ENCODE results near the gene MBTD1.
"Not testable (repeated sequence)": the region's sequence is repeated elsewhere in the genome, so short reads cannot be mapped to it uniquely, and the experiment has no call there.

MBTD1 gene

GRCh38 chr17:51255673-51256072, 4.2 kb downstream of the MBTD1 start:
- DNase-seq (ENCODE audit: low read depth, low spot score), result no peak

GRCh38 chr17:51251010-51251409, 8.8 kb downstream of the MBTD1 start:
- DNase-seq (ENCODE audit: low read depth, low spot score), result no peak

- DNase-seq (ENCODE audit: low read depth, low spot score), result no peak
These were observed 9.5 kb downstream of the MBTD1 start for GRCh38 chr17:51250314-51250840.

GRCh38 chr17:51245535-51245934, 14.3 kb downstream of the MBTD1 start:
- peak; percentile 20 for DNase-seq (ENCODE audit: low read depth, low spot score)

- no peak for DNase-seq (ENCODE audit: low read depth, low spot score)
These were observed 15.8 kb downstream of the MBTD1 start for GRCh38 chr17:51244041-51244440.

GRCh38 chr17:51240275-51240674, 19.6 kb downstream of the MBTD1 start:
- no peak for DNase-seq (ENCODE audit: low read depth, low spot score)

GRCh38 chr17:51238255-51238887, 21.5 kb downstream of the MBTD1 start:
- DNase-seq (ENCODE audit: low read depth, low spot score), result no peak

- DNase-seq (ENCODE audit: low read depth, low spot score), result no peak
These were observed 25.7 kb downstream of the MBTD1 start for GRCh38 chr17:51234162-51234561.

- DNase-seq (ENCODE audit: low read depth, low spot score), result no peak
These were observed 27.9 kb downstream of the MBTD1 start for GRCh38 chr17:51231999-51232398.

- DNase-seq (ENCODE audit: low read depth, low spot score), result no peak
These were observed 29.5 kb downstream of the MBTD1 start for GRCh38 chr17:51230306-51230705.

GRCh38 chr17:51229889-51230288, 30.0 kb downstream of the MBTD1 start:
- DNase-seq (ENCODE audit: low read depth, low spot score), result no peak

- peak; percentile 28 for DNase-seq (ENCODE audit: low read depth, low spot score)
These were observed 31.7 kb downstream of the MBTD1 start for GRCh38 chr17:51228161-51228560.

- not testable (repeated sequence) for DNase-seq (ENCODE audit: low read depth, low spot score)
These were observed 34.3 kb downstream of the MBTD1 start for GRCh38 chr17:51225523-51225922.

- DNase-seq (ENCODE audit: low read depth, low spot score), result no peak
These were observed 35.2 kb downstream of the MBTD1 start for GRCh38 chr17:51224402-51225262.

- DNase-seq (ENCODE audit: low read depth, low spot score), result no peak
These were observed 38.5 kb downstream of the MBTD1 start for GRCh38 chr17:51221322-51221721.

- DNase-seq (ENCODE audit: low read depth, low spot score), result no peak
These were observed 41.9 kb downstream of the MBTD1 start for GRCh38 chr17:51217946-51218345.

- DNase-seq (ENCODE audit: low read depth, low spot score), result no peak
These were observed 44.9 kb downstream of the MBTD1 start for GRCh38 chr17:51214920-51215319.

GRCh38 chr17:51203838-51204237, 56.0 kb downstream of the MBTD1 start:
- no peak for DNase-seq (ENCODE audit: low read depth, low spot score)

GRCh38 chr17:51200846-51201245, 59.0 kb downstream of the MBTD1 start:
- no peak for DNase-seq (ENCODE audit: low read depth, low spot score)

GRCh38 chr17:51200295-51200694, 59.6 kb downstream of the MBTD1 start:
- no peak for DNase-seq (ENCODE audit: low read depth, low spot score)

- no peak for DNase-seq (ENCODE audit: low read depth, low spot score)
These were observed 62.1 kb downstream of the MBTD1 start for GRCh38 chr17:51197754-51198153.

- no peak for DNase-seq (ENCODE audit: low read depth, low spot score)
These were observed 68.0 kb downstream of the MBTD1 start for GRCh38 chr17:51191895-51192294.

GRCh38 chr17:51189628-51190027, 70.2 kb downstream of the MBTD1 start:
- DNase-seq (ENCODE audit: low read depth, low spot score), result no peak
